WERI-Rb-1 (cell line): ENCODE results near the gene CNTNAP4.

ENCODE experiments used
- DNase-seq: peaks from one replicate; pipeline ENCODE4 v3.0.0-alpha.2; 2020
- H3K27ac ChIP-seq: fragments of 250-450 bp; sonication (Bioruptor Pico); 2 replicates; pipeline ENCODE4 v1.5.1; 2020; ENCODE audit warnings: mild to moderate bottlenecking, moderate library complexity
- H3K27me3 ChIP-seq: fragments of 250-450 bp; sonication (Bioruptor Pico); 2 replicates; pipeline ENCODE4 v1.5.1; 2021; ENCODE audit warnings: mild to moderate bottlenecking, low read depth, moderate library complexity; ENCODE audit not compliant: insufficient read depth, severe bottlenecking
- H3K36me3 ChIP-seq: fragments of 250-450 bp; sonication (Bioruptor Pico); 2 replicates; pipeline ENCODE4 v1.5.1; 2020; ENCODE audit warnings: mild to moderate bottlenecking, moderate library complexity
- H3K4me3 ChIP-seq: 2 replicates; pipeline ENCODE4 v1.5.1; 2011; ENCODE audit warnings: low read depth, mild to moderate bottlenecking, control low read depth, low read length
- H3K9me3 ChIP-seq: fragments of 250-450 bp; sonication (Bioruptor Pico); 2 replicates; pipeline ENCODE4 v1.5.1; 2021; ENCODE audit warnings: mild to moderate bottlenecking, moderate library complexity; ENCODE audit not compliant: severe bottlenecking
- CTCF ChIP-seq: IDR thresholded peaks from 2 replicates; pipeline ENCODE4 v1.5.1; 2011; ENCODE audit warnings: low read depth, mild to moderate bottlenecking, control low read depth, inconsistent platforms, low read length

CNTNAP4 gene

GRCh38 chr16:76309639-76310335, 32.6 kb downstream of the CNTNAP4 start:
- no peak for TF ChIP-seq CTCF
- no peak for DNase-seq
- Histone ChIP-seq H3K27ac (no peak overlapping the region), H3K36me3 (no peaks in the 10 kb centered on the region), H3K4me3 (no peak overlapping the region), H3K27me3 (no peaks in the 10 kb centered on the region), H3K9me3 (no peaks in the 10 kb centered on the region)

GRCh38 chr16:76311260-76311659, 34.1 kb downstream of the CNTNAP4 start:
- Histone ChIP-seq H3K4me3 (no peak overlapping the region), H3K27me3 (no peaks in the 10 kb centered on the region), H3K9me3 (no peaks in the 10 kb centered on the region), H3K27ac (no peak overlapping the region), H3K36me3 (no peaks in the 10 kb centered on the region)
- no peak for TF ChIP-seq CTCF
- no peak for DNase-seq

GRCh38 chr16:76318565-76318964, 41.4 kb downstream of the CNTNAP4 start:
- Histone ChIP-seq H3K4me3 (no peak overlapping the region), H3K9me3 (no peaks in the 10 kb centered on the region), H3K27ac (no peak overlapping the region), H3K27me3 (no peaks in the 10 kb centered on the region), H3K36me3 (no peaks in the 10 kb centered on the region)
- no peak for TF ChIP-seq CTCF
- no peak for DNase-seq

GRCh38 chr16:76329106-76329505, 51.9 kb downstream of the CNTNAP4 start:
- Histone ChIP-seq H3K4me3 (no peak overlapping the region), H3K27ac (no peak overlapping the region), H3K27me3 (no peaks in the 10 kb centered on the region), H3K9me3 (no peaks in the 10 kb centered on the region), H3K36me3 (no peaks in the 10 kb centered on the region)
- DNase-seq: no peak
- TF ChIP-seq CTCF: no peak

GRCh38 chr16:76335180-76335974, 58.2 kb downstream of the CNTNAP4 start:
- Histone ChIP-seq H3K9me3 (peaks cover 8% of the 10 kb centered on the region), H3K27ac (no peak overlapping the region)
- TF ChIP-seq CTCF: no peak

More at GRCh38 chr16:76335180-76335974, 58.2 kb downstream of the CNTNAP4 start:
- Histone ChIP-seq H3K27me3 (no peaks in the 10 kb centered on the region), H3K36me3 (no peaks in the 10 kb centered on the region), H3K4me3 (no peak overlapping the region)
- peak; percentile 34 for DNase-seq
